Measurements from ENCODE around the gene C6orf132.

The C6orf132 gene

DNA sequence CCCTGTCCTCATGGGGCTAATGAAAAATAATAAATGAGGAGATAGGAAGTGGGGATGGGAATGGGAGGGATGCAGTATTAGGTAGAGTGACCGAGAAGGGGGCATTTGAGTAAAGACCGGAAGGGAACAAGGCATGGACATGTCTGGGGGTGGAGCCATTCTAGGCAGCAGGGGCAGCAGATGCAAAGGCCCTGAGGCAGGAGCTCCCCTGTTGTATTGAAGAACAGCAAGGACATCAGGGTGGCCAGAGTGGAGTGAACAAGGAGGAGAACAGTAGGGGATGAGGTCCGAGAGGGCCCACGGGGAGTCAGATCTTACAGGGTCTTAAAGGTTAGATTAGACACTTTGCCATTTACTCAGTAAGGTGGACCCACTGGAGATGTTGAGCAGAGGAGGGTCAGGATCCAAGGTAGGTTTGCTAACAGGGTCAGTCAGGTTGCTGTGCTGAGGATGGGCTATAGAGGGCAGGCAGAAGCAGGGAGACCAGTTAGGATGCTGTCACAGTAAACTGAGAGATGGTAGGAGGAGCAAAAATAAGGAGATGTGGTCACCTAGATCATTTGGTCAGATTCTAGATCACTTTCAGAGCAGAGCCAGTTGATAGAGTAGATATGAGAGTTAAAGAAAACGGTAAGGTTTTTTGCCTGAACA is 73.4 kb downstream of the C6orf132 start:
- DNase-seq = no peak

GRCh38 chr6:42068173-42068572 is 74.2 kb downstream of the C6orf132 start:
- no peak for DNase-seq

DNA sequence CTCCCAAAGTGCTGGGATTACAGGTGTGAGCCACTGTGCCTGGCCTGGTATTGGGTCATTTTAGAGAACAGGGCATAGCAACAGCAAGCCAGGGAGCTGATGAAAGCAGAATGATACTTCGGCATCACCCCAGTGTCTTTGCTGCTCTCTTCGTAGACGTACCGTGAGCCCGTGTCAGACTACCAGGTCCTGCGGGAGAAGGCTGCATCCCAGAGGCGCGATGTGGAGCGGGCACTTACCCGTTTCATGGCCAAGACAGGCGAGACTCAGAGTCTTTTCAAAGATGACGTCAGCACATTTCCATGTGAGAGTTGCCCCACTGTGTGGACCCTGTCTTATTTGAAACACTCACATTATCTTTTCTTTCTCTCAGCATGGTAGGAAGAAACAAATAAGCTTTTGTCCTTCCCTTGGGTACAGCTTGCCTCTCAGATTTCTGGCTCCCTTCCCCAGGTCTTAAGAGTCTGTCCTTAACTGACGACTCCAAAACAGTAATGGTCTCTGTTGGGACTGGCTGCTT is 76.2 kb downstream of the C6orf132 start:
- no peak for DNase-seq

DNA sequence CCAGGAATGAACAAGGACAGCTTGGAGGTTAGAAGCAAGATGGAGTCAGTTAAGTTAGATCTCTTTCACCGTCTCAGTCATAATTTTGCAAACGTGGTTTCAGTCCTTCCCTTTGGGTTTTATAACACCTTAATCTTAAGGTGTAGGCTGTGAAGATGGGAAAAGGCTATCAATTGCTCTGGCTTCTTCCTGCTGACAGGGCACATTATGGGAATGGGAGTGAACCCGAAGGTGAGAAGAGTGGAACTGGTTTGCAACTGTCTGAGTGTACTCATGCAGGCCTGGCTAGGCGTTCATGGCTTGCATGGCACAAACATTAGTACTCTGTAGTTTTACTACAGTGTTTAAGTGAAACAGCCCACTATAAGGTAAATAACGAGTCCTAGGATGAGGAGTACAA is 82.7 kb downstream of the C6orf132 start:
- no peak for DNase-seq

DNA sequence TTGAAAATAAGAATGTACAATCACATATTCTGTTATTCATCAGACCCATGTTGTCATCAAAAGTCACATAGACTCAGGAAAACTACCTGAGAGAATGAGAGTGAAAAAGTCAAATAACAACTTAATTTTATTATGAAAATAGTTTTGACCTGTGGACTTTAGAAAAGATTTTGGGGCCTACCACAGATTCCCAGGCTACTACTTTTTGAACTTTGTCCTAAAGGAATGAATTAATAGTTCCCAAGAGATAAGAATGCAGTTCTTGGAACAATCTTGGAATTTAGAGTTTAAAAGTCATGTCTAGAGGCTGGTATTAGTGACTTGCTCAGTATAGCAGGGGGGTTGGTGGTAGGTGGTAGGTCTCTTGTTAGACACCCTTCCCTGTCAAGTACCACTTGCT is 88.8 kb downstream of the C6orf132 start:
- no peak for DNase-seq

- DNase-seq = no peak
Measured at GRCh38 chr6:42051268-42051653, 91.2 kb downstream of the C6orf132 start.

Measured in NCI-H1694 (cell line).